GM10266 (cell line): ENCODE measurements around the gene NSD1.

Experiments
- DNase-seq: peaks from one replicate; pipeline ENCODE4 v3.0.0; 2012; ENCODE audit errors: extremely low spot score
- CTCF ChIP-seq: IDR thresholded peaks from 2 replicates; pipeline ENCODE4 v1.5.1; 2012; ENCODE audit warnings: mild to moderate bottlenecking, low read depth; ENCODE audit not compliant: control insufficient read depth, insufficient read depth; ENCODE audit errors: missing control alignments

NSD1 gene

GRCh38 chr5:177123789-177124485, 9.6 kb upstream of the NSD1 start:
- TF ChIP-seq CTCF = no peak
- DNase-seq = no peak

- no peak for TF ChIP-seq CTCF
- no peak for DNase-seq
Measured at GRCh38 chr5:177124486-177124991, 9.0 kb upstream of the NSD1 start.

- TF ChIP-seq CTCF = no peak
- DNase-seq = no peak
Measured at GRCh38 chr5:177126771-177127170, 6.8 kb upstream of the NSD1 start.

- no peak for DNase-seq
- no peak for TF ChIP-seq CTCF
Measured at GRCh38 chr5:177128551-177128981, 5.0 kb upstream of the NSD1 start.

GRCh38 chr5:177130211-177131018, 3.2 kb upstream of the NSD1 start:
- no peak for TF ChIP-seq CTCF
- no peak for DNase-seq

- no peak for TF ChIP-seq CTCF
- no peak for DNase-seq
Measured at GRCh38 chr5:177131019-177131320, 2.6 kb upstream of the NSD1 start.
